GM19043 (cell line): Measurements from ENCODE around the gene MLH1.
"Not testable (repeated sequence)": the region's sequence is repeated elsewhere in the genome, so short reads cannot be mapped to it uniquely, and the experiment has no call there.

Experiments
- ATAC-seq: cut with Tn5 transposase; IDR thresholded peaks from one replicate; pipeline ENCODE4 v1.9.1; 2021; ENCODE audit warnings: low read depth; ENCODE audit not compliant: unreplicated experiment

The MLH1 gene

DNA sequence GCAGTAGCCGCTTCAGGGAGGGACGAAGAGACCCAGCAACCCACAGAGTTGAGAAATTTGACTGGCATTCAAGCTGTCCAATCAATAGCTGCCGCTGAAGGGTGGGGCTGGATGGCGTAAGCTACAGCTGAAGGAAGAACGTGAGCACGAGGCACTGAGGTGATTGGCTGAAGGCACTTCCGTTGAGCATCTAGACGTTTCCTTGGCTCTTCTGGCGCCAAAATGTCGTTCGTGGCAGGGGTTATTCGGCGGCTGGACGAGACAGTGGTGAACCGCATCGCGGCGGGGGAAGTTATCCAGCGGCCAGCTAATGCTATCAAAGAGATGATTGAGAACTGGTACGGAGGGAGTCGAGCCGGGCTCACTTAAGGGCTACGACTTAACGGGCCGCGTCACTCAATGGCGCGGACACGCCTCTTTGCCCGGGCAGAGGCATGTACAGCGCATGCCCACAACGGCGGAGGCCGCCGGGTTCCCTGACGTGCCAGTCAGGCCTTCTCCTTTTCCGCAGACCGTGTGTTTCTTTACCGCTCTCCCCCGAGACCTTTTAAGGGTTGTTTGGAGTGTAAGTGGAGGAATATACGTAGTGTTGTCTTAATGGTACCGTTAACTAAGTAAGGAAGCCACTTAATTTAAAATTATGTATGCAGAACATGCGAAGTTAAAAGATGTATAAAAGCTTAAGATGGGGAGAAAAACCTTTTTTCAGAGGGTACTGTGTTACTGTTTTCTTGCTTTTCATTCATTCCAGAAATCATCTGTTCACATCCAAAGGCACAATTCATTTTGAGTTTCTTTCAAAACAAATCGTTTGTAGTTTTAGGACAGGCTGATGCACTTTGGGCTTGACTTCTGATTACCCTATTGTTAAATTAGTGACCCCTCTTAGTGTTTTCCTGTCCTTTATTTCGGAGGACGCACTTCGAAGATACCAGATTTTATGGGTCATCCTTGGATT lies at the start of gene MLH1:
Gene MLH1 (plus strand): TSS at position 193 of the 958 bp plus-strand sequence. CDS start 30 bp downstream, at position 223.
- peak; percentile 89 for ATAC-seq

DNA sequence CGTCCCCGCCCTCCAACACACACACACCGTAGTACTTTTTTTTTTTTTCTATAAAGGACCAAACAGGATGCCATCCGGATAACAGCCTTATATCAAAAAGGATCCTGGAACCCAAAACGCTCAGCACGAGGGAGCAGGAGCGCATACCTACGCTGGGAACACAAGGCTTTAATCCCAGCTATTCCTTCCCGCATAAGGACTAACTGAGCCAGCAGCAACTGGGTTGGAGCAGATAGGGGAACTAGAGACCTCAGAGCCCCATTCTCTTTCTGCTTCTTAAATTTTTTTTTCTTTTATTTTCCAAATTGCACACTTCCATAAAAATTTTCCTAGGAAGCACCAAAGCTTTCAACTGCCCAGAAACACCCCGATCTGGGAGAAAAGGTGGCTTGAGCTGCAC lies 49.7 kb upstream of the MLH1 start:
- ATAC-seq, result no peak

DNA sequence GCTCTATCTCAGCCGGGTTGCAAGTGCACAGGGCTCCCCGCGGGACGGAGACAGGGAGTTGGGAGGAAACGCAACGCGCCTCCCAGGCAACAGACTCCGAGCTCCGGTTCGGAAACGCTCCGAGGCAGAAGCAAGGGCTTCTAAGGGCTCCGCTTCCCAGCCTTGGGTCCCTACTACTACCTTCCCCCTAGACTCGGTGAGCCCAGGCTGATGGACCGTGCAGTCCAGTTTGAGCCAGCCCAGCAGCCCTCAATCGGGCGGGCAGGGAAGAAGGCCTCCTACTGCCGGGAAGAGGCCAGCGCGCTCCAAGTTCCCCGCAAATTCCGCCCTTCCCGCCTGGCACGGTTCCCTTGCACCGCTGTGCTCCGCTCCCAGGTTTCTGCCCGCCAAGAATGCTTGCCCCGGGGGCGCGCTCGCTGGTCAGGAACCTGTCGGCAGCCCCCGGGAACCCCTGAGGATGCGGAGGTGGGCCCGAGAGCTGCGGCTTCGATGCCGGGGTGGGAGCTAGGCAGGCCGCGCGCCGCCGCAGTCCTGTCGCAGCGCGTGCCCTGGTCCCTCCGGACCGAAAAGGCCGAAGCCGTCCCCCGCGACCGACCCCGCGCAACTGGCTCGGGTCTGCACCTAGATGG lies 49.2 kb upstream of the MLH1 start:
- peak; percentile 52 for ATAC-seq

DNA sequence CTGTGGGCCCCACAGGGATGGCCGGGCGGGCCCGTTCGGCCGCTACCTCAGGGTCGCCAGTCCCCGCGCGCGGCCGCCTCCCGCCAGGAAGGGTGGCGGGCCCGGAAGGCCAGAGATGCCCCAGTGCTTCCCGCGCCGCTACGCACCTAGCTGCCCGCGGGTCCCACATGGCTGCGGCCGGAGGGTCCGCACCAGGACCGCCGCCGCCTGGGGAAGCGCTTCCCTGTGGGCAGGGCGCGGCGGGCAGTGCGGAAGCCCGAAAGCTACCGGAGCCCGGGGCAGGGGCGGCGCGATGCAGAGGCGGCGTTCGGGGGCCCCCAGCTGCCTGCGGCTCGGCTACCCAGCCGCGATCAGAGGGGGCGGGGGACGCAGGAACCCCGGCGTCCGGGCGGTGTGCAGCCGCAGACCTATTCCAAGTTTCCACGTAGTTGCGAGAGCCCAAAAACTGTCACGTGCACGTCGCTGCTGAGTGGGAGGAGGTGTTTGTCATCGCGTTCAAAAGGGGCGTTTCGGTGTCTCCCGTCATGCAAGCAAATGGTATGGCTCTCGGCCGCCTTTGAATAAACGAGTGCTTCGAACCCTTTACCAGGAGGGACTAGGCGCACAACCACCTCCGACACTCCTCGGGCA lies 48.6 kb upstream of the MLH1 start, which contains the start of gene TRANK1:
Gene TRANK1 (minus strand): TSS at position 414 of the 630 bp plus-strand sequence. CDS start 245 bp downstream, at position 169.
- ATAC-seq, result peak; percentile 53

DNA sequence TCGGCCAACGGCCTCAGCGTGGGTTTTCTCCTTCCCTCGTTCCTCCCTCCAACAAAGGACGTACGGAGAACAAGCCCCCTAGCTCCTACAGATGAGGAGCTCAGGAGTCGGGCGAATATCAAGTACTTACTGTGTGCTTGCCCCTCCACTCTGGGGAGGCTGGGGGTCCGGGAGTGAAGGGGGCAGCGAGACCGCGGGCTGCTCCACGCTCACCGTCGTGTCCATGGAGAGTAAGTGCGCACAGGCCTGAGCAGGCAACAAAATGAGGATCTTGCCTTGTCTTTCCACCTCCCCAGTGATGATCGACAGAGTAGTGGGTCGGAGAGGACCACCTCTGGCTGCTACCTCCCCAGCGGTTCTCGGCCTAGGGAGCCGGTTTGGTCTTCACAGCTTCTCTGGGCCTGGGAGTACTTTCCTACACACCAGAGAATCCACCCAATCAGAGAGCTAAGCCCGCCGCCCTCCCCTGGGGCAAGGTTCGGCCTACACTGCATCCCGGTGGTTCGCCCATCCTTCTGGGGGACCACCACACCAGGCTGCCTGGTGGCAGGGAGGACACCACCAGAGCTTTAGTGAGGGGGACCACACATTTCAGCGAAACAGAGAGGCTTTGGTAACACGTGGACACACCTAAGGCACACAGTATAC lies 47.9 kb upstream of the MLH1 start:
- ATAC-seq, result no peak

DNA sequence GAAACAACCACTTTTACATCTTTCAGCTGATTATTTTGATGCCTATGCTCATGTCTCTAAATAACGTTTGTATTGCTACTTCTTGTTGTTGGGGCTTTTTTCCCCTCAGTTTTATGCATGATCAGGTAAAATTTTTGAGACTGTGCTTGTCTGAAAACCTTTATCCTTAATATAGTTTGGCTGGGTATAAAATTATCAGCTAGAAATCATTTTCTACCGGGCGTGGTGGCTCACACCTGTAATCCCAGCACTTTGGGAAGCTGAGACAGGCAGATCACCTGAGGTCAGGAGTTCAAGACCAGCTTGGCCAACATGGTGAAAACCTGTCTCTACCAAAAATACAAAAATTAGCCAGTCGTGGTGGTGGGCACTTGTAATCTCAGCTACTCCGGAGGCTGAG lies 45.5 kb upstream of the MLH1 start:
- not testable (repeated sequence) for ATAC-seq

DNA sequence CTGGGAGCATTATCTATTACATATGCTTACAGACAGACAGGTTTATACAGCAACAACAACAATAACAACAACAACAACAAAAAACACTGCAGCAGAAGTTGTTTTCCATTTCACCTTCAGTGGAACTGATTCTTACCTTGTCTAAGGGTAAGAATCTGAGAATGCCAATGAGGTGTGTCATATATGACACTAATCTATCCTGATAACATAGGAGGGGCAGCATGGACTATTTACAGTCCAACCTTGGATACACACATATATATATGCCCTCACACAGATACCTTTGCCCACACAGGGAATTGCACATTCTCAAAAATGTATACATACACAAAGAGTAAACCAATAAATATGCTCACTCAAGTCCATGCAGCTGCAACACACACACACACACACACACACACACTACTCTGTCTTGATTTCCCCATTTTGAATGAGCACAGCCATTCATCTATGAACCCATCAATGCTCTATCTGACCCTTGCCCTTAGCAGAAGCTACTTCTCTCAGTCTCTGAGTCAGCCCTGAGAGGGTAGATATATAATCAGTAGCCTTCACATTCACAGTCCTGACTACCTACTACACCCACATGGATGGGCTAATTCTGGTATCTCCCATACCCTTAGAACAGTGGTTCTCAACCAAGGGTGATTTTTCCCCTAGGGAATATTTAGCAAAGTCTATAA lies 38.7 kb upstream of the MLH1 start:
- ATAC-seq, result no peak

DNA sequence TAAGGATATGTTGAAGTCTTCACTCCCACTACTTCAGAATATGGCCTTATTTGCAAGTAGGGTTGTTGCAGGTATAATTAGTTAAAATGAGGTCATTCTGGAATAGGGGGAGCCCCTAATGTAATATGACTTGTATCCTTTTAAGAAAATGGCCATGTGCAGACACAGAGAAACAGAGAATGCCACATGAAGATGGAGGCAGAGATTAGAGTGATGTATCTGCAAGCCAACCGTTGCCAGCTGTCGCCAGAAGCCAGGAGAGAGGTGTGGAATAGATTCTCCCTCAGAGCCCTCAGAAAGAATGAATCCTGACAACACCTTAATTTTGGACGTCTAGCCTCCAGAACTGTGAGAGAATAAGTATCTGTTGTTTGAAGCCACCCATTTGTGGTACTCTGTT lies 37.2 kb upstream of the MLH1 start:
- ATAC-seq, result no peak

DNA sequence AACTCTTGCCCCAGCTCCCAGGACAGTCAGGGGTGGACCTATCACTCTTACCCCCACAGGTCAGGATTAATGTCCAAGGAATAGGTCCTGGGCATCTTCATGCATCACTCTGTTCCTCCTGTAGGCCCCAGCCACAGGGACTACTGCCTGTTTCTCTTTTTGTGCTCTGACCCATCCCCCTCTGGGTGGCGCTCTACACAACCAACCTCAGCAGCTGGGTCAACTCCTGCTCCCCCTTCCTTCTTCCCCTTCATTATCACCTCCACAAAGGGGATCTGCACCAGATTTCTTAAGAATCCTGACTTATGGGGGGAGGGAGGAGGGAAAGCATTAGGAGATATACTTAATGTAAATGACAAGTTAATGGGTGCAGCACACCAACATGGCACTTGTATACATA lies 36.3 kb upstream of the MLH1 start:
- ATAC-seq, result no peak

DNA sequence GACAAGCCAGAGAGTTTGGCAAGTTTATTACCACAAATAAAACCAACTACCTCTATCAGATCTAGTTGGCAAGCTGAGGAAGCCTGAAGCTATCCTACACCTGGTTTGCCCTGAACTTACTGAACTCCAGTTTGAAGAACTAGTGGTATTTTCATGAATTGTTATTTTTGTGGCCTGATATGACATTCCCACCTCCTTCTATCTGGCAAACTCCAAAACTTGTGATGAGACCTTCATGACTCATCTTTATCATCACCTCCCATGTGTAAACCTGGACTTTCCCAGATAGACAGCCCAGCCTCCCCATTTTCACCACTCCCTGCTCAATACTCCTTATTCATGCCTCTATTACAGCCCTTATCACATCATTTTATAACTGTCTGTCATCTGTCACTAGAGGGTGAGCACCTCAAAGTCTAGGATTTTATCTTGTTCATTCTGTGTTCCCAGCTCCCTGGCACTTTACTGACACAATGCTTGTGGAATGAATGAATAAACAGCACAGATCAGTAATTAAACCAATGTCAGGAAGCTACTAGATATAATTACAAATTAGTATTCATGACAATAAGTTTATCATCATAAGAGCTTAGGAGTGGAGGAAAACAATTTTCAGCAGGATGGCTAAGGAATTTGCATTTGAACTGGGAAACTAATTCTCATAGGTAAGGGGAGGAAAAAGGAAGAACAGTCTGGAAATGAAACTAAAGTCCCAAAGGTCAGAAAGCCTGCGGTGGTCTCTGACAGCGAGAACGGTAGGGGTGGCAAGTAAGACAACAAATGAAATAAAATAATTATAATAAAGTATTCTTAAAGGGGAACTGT lies 35.2 kb upstream of the MLH1 start:
- ATAC-seq, result no peak

DNA sequence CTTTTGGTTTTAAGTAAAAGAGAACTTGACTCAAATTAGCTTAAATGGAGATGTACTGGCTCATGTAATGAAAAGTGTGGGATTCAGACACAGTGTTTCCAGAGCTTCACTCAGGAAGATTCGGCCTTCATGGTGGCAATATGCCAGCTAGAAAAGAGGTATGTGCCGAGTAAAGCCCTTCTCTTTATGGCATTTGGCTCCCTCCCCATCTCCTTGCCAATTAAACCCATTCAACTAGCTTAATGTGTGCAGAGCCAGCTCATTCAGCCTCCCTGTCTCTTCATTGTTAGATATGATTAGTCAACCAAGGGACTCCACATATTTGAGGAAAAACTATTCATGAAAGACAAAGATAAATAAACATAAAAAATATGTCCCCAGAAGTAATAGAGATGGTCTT lies 33.5 kb upstream of the MLH1 start:
- ATAC-seq, result no peak

DNA sequence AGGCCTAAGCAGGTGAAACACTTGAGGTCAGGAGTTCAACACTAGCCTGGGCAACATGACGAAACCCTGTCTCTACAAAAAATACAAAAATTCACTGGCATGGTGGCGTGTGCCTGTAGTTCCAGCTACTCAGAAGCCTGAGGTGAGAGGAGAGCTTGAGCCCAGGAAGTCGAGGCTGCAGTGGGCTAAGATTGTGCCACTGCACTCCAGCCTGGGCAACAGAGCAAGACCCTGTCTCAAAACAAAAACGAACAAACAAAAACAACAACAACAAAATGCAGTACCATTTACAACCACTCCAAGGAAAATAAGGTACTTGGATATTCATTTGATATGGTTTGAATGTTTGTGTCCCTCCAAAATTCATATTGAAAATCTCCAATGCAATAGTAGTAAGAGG lies 32.8 kb upstream of the MLH1 start:
- ATAC-seq, result no peak

DNA sequence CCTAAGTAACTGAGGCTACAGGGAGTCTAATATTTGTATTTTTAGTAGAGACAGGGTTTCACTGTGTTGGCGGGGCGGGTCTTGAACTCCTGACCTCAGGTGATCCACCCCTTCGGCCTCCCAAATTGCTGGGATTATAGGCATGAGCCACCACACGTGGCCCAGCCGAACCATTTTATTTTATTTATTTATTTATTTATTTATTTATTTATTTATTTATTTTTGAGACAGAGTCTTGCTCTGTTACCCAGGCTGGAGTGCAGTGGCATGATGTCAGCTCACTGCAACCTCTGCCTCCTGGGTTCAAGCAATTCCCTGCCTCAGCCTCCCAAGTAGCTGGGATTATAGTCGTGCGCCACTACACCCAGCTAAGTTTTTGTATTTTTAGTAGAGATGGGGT lies 30.3 kb upstream of the MLH1 start:
- not testable (repeated sequence) for ATAC-seq

DNA sequence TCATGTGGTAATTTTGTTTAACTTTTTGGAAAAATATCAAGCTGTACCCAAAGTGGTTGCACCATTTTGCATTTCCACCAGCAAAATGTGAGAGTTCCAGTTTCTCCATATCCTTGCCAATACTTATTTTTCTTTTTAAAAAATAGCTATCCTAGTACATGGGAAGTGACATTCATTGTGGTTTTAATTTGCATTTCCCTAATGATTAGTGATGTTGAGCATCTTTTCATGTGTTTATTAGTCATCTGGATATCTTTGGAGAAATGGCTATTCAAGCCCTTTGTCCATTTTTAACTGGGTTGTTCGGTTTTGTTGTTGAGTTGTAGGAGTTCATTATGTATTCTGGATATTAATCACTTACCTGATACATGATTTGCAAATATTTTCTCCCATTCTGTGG lies 29.0 kb upstream of the MLH1 start:
- no peak for ATAC-seq

DNA sequence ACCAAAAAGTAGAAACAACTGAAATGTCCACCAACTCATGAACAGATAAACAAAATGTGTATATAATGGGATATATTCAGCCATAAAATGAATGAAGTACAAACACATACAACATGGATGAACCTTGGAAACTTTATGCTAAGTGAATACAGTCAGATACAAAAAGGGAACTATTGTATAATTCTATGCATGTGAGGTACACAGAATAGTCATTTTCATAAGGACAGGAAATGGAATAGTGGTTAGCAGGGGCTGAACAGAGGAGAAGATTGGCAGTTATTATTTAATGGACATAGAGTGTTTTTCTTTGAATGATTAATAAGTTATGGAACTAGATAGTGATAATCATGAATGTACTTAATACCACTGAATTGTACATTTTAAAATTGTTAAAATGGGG lies 28.5 kb upstream of the MLH1 start:
- peak; percentile 76 for ATAC-seq

DNA sequence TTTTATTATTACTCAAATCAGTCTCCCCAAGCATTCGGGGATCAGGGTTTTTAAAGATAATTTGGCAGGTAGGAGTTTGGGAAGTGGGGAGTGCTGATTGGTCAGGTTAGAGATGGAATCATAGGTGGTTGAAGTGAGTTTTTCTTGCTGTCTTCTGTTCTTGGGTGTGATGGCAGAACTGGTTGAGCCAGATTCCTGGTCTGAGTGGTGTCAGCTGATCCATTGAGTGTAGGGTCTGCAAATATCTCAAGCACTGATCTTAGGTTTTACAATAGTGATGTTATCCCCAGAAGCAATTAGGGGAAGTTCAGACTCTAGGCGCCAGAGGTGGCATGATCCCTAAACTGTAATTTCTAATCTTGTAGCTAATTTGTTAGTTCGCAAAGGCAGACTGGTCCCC lies 27.9 kb upstream of the MLH1 start:
- ATAC-seq, result no peak

DNA sequence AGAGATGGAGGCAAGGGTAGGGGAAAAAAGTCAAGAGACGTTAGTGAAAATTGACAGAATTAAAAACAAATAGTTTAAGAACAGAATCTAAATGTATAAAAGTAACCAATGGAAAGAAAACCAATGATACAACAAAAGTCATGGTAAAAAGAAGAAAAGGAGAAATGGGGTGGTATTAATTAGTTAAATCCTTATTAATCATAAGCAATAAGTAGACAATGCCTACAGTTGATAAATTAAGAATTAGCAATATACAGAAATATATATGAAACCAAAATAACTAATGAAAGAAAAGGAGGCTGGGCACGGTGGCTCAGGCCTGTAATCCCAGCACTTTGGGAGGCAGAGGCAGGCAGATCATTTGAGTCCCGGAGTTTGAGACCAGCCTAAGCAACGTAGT lies 24.2 kb upstream of the MLH1 start:
- ATAC-seq, result no peak

DNA sequence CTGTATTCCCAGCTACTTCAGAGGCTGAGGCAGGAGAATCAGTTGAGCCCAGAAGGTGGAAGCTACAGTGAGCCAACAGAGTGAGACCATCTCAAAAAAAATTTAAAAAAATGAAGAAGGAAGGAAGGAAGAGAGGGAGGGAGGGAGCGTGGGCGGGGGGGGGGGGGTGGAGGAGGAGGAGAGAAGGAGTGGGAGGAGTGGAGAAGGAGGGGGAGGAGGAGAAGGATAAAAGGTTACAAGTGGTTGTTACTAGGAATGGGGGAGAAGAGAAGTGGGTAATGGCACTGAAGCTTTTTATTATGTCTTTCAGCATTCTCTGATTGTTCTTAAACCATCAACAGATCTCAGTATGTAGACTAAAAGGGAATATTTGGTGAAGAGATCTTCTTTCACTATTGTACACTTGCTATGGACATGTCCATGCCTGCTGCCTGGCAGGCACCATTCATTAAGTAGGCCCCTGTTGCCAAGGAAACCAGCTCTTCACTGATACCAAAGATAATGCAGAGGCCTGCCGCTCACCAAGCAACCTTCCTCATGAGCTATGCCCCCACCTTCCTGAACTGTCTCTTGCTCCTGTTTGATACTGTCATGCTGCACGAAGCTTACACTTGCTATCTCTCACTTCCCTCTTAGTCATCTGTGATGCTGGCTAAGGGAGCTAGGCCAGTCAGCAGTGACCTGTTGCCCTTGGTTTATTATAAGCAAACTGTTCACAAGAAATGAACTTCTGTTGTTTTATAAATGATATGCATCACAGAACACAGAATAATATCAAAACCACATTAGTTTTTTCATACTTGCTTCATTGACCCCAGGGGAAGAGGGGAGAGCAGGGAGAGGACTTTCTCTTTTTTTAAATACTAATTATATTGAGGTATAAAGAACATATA lies 23.5 kb upstream of the MLH1 start:
- peak; percentile 99 for ATAC-seq
